Gastroesophageal sphincter (tissue), 4 donors: ENCODE measurements around the gene KLHDC8B. TPM values are rescaled to one million over a fixed set of nuclear protein-coding genes. Genes with fewer than 3 reads are reported as not detected.

Experiments
- ATAC-seq: fragments of 150-250 bp; one replicate; pipeline ENCODE4 v1.9.1; 2016; ENCODE audit warnings: mild to moderate bottlenecking, moderate library complexity
- H3K27ac ChIP-seq, 4 donors: fragments of 200-600 bp; sonication (generic) in 3 of 4; 1 replicate in 3 of 4; 2 replicates in 1 of 4; pipeline ENCODE4 v1.5.1; 2016 to 2019
- H3K27me3 ChIP-seq: fragments of 200-600 bp; sonication (generic); one replicate; pipeline ENCODE4 v1.5.1; 2019
- H3K36me3 ChIP-seq, 2 donors: fragments of 200-600 bp; sonication (generic); one replicate each; pipeline ENCODE4 v1.5.1; 2019; ENCODE audit warnings: control low read depth in 1 of 2
- H3K4me1 ChIP-seq, 3 donors: fragments of 200-600 bp; sonication (generic); 1 replicate in 2 of 3; 2 replicates in 1 of 3; pipeline ENCODE4 v1.5.1; 2016 to 2019; ENCODE audit warnings: control low read depth in 2 of 3
- H3K4me3 ChIP-seq, 2 donors: fragments of 200-600 bp; sonication (generic); one replicate each; pipeline ENCODE4 v1.5.1; 2019; ENCODE audit warnings: mild to moderate bottlenecking in 1 of 2, moderate library complexity in 1 of 2
- H3K9me3 ChIP-seq, 3 donors: fragments of 200-600 bp; sonication (generic); one replicate each; pipeline ENCODE4 v1.5.1; 2017 to 2019; ENCODE audit warnings: control low read depth in 2 of 3
- CTCF ChIP-seq, 4 experiments: fragments of 200-600 bp in 2 of 4; fragments of 450-650 bp in 2 of 4; sonication (generic) in 1 of 4; IDR thresholded peaks; one replicate each; pipeline ENCODE4 v1.5.1; 2017 to 2019; ENCODE audit warnings: antibody characterized with exemption in 4 of 4, mild to moderate bottlenecking in 2 of 4, moderate library complexity in 2 of 4
- EP300 ChIP-seq: sonication (generic); formaldehyde crosslinking; IDR thresholded peaks from one replicate; pipeline ENCODE4 v1.6.1; 2017; ENCODE audit warnings: antibody characterized with exemption, mild to moderate bottlenecking
- POLR2A ChIP-seq, 2 donors: fragments of 450-650 bp; IDR thresholded peaks; one replicate each; pipeline ENCODE4 v1.6.1; 2017; ENCODE audit warnings: antibody characterized with exemption in 2 of 2, mild to moderate bottlenecking in 2 of 2, moderate library complexity in 1 of 2
- POLR2AphosphoS5 ChIP-seq: sonication (generic); formaldehyde crosslinking; IDR thresholded peaks from one replicate; pipeline ENCODE4 v1.6.1; 2017; ENCODE audit warnings: antibody characterized with exemption
- WGBS, 2 donors: methylation state at CpG; one replicate each; pipeline ENCODE4 v1.1.5; 2018; ENCODE audit warnings: low coverage in 1 of 2; 5-methylcytosine and 5-hydroxymethylcytosine counted together
- total RNA-seq, 4 donors: library from RNA; depleted of rRNA; stranded (reverse); fragments of >200 nt; gene quantifications; one replicate each; pipeline ENCODE4 v1.1.0, GENCODE V29; 2016

Gene KLHDC8B
- total RNA-seq, 4 donors from 2014 or later: 39.8 to 126 (median 114) TPM

GRCh38 chr3:49191741-49192140, 20.3 kb downstream of the KLHDC8B start:
- ATAC-seq: no peak

DNA sequence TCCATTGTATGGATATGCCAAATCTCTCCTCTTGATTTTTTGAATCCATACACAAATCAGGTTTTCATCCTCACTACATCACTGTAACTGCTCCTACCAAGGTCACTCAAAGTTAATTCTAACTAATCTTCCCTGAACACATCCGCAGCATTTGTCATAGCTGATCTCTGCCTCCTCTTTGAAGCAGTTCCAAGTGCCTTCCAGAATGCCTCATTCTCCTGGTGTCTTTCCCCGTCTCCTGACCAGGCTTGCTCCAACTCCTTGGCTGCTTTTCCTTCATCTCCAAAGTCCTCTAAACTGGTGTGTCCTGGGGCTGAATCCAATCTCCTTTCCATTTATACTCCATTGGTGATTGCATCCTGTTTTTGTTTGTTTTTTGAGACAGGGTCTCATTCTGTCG, 26.8 kb downstream of the KLHDC8B start:
- Histone ChIP-seq H3K4me3 (no peak overlapping the region), H3K4me1 (peaks cover 0 to 20% (median 3%) of the 10 kb centered on the region in 3 donors), H3K9me3 (no peaks in the 10 kb centered on the region), H3K36me3 (no peaks in the 10 kb centered on the region), H3K27me3 (no peaks in the 10 kb centered on the region), H3K27ac (peak overlapping the region in 2 of 4 donors; percentile 79 to 91)
- no peak for ATAC-seq
- TF ChIP-seq POLR2AphosphoS5: no peak
- no peak for TF ChIP-seq CTCF (IDR thresholded peaks at IDR 0.05)
- TF ChIP-seq EP300: no peak
- TF ChIP-seq POLR2A (IDR thresholded peaks at IDR 0.05): no peak
- WGBS, 2 donors: 58 to 72% methylated on average over 3 of the region's 3 CpGs

More at GRCh38 chr3:49191741-49192140, 20.3 kb downstream of the KLHDC8B start:
- Histone ChIP-seq H3K36me3 (no peaks in the 10 kb centered on the region), H3K4me1 (no peaks in the 10 kb centered on the region), H3K27me3 (no peaks in the 10 kb centered on the region), H3K9me3 (no peaks in the 10 kb centered on the region), H3K4me3 (no peak overlapping the region), H3K27ac (no peak overlapping the region)
- 82% methylated on average over 1 of the region's 1 CpG; no CpG with 5 or more reads in 1 of the 2 donors for whole genome bisulfite sequencing, 2 donors
- TF ChIP-seq POLR2AphosphoS5 (no peak), CTCF (IDR thresholded peaks at IDR 0.05) (no peak)

GRCh38 chr3:49198611-49199230, 27.3 kb downstream of the KLHDC8B start:
- Histone ChIP-seq H3K9me3 (no peaks in the 10 kb centered on the region), H3K4me3 (peak overlapping the region; percentile 18 to 49), H3K27me3 (no peaks in the 10 kb centered on the region), H3K4me1 (peaks cover 0 to 20% (median 3%) of the 10 kb centered on the region in 3 donors), H3K27ac (peak overlapping the region in 3 of 4 donors; percentile 59 to 91 (median 79)), H3K36me3 (no peaks in the 10 kb centered on the region)
- no peak for ATAC-seq
- WGBS, 2 donors: 90 to 91% methylated on average over 4 to 8 of the region's 24 CpGs
- TF ChIP-seq POLR2AphosphoS5: no peak
- no peak for TF ChIP-seq EP300
- TF ChIP-seq POLR2A (IDR thresholded peaks at IDR 0.05): no peak
- no peak for TF ChIP-seq CTCF (IDR thresholded peaks at IDR 0.05)

DNA sequence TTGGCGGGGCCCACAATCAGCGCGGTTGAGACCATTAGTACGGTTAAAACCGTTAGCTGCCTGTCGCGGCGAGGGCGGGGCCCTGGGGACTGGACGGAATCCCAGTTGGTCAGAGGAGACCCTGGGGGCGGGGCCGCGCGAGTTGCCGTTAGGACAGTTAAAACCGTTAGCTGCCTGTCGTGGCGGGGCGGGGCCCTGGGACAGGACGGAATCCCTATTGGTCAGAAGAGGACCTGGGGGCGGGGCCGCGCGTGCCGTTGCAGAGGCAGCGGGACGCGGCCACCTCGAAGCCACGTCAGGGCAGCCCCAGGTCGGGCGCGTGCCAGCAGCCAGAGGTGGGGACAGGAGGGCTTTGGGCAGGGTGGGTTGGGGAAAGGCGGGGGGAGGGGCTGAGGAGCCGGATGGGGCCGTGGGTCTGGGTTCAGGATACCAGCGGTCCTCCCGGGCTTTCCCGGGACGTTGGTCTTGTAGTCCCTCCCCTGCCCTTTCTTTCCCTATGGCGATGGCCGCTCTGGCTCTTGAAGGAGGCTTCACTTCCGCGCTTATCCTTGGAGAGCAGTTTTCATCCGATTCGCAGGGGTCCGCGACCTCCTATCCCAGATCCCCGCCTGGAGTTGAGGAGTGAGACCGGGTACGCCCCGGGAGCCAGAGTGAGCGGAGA, 28.0 kb downstream of the KLHDC8B start:
- no peaks in the 10 kb centered on the region for H3K36me3 ChIP-seq
- no peaks in the 10 kb centered on the region for H3K27me3 ChIP-seq
- WGBS, 2 donors: 20 to 28% methylated on average over 2 to 7 of the region's 53 CpGs
- H3K9me3 ChIP-seq: no peaks in the 10 kb centered on the region
- H3K4me3 ChIP-seq: peak overlapping the region; percentile 18 to 49
- peak overlapping the region in 3 of 4 donors; percentile 59 to 91 (median 79) for H3K27ac ChIP-seq
- peak; percentile 21 for TF ChIP-seq POLR2AphosphoS5
- TF ChIP-seq POLR2A (IDR thresholded peaks at IDR 0.05): no peak
- TF ChIP-seq CTCF (IDR thresholded peaks at IDR 0.05): peak in 1 of 4 experiments; percentile 7
- peak; percentile 98 for ATAC-seq
- peaks cover 0 to 20% (median 3%) of the 10 kb centered on the region in 3 donors for H3K4me1 ChIP-seq

- Histone ChIP-seq H3K4me3 (peak overlapping the region; percentile 18 to 49), H3K36me3 (no peaks in the 10 kb centered on the region), H3K4me1 (peaks cover 0 to 20% (median 3%) of the 10 kb centered on the region in 3 donors), H3K27me3 (no peaks in the 10 kb centered on the region), H3K27ac (peak overlapping the region in 3 of 4 donors; percentile 59 to 91 (median 79)), H3K9me3 (no peaks in the 10 kb centered on the region)
- whole genome bisulfite sequencing, 2 donors: no CpG with 5 or more reads among the region's 15 CpGs
- TF ChIP-seq POLR2A (IDR thresholded peaks at IDR 0.05): no peak
- TF ChIP-seq EP300: no peak
- TF ChIP-seq POLR2AphosphoS5: no peak
- no peak for TF ChIP-seq CTCF (IDR thresholded peaks at IDR 0.05)
- ATAC-seq: no peak
Measured at GRCh38 chr3:49199900-49200281, 28.5 kb downstream of the KLHDC8B start.
